ENCODE results near the gene NOTO.
"Not testable (repeated sequence)": the region's sequence is repeated elsewhere in the genome, so short reads cannot be mapped to it uniquely, and the experiment has no call there.

- not testable (repeated sequence) for TF ChIP-seq CTCF, POLR2A (IDR thresholded peaks at IDR 0.05)
Measured at GRCh38 chr2:73170341-73170740, 32.0 kb upstream of the NOTO start.

All from heart left ventricle (tissue), 13 donors.